Measurements from ENCODE around the gene DPT.

DPT gene

GRCh38 chr1:168734271-168734670, 5.3 kb upstream of the DPT start:
- Histone ChIP-seq H3K27ac (ENCODE audit: low read length) (no peak overlapping the region), H3K4me3 (ENCODE audit: low read length) (no peak overlapping the region), H3K27me3 (ENCODE audit: insufficient read depth, low read length) (no peaks in the 10 kb centered on the region), H3K4me1 (ENCODE audit: insufficient read depth, low read length) (no peaks in the 10 kb centered on the region), H3K9ac (ENCODE audit: low read depth, low read length) (no peak overlapping the region), H3K36me3 (ENCODE audit: insufficient read depth, low read depth, low read length) (no peaks in the 10 kb centered on the region), H3K9me3 (ENCODE audit: insufficient read depth, low read depth, low read length) (no peaks in the 10 kb centered on the region)

GRCh38 chr1:168733241-168733640, 4.2 kb upstream of the DPT start:
- Histone ChIP-seq H3K9me3 (ENCODE audit: insufficient read depth, low read depth, low read length) (no peaks in the 10 kb centered on the region), H3K4me1 (ENCODE audit: insufficient read depth, low read length) (no peaks in the 10 kb centered on the region), H3K27ac (ENCODE audit: low read length) (no peak overlapping the region), H3K27me3 (ENCODE audit: insufficient read depth, low read length) (no peaks in the 10 kb centered on the region), H3K4me3 (ENCODE audit: low read length) (no peak overlapping the region), H3K9ac (ENCODE audit: low read depth, low read length) (no peak overlapping the region), H3K36me3 (ENCODE audit: insufficient read depth, low read depth, low read length) (no peaks in the 10 kb centered on the region)

GRCh38 chr1:168732736-168733135, 3.7 kb upstream of the DPT start:
- no peak overlapping the region for H3K4me3 ChIP-seq (ENCODE audit: low read length)
- H3K4me1 ChIP-seq (ENCODE audit: insufficient read depth, low read length), result no peaks in the 10 kb centered on the region
- H3K9ac ChIP-seq (ENCODE audit: low read depth, low read length), result no peak overlapping the region
- no peaks in the 10 kb centered on the region for H3K36me3 ChIP-seq (ENCODE audit: insufficient read depth, low read depth, low read length)
- H3K27me3 ChIP-seq (ENCODE audit: insufficient read depth, low read length), result no peaks in the 10 kb centered on the region
- H3K9me3 ChIP-seq (ENCODE audit: insufficient read depth, low read depth, low read length), result no peaks in the 10 kb centered on the region
- H3K27ac ChIP-seq (ENCODE audit: low read length), result no peak overlapping the region

- Histone ChIP-seq H3K36me3 (ENCODE audit: insufficient read depth, low read depth, low read length) (no peaks in the 10 kb centered on the region), H3K27ac (ENCODE audit: low read length) (no peak overlapping the region), H3K9ac (ENCODE audit: low read depth, low read length) (no peak overlapping the region), H3K27me3 (ENCODE audit: insufficient read depth, low read length) (no peaks in the 10 kb centered on the region), H3K4me1 (ENCODE audit: insufficient read depth, low read length) (no peaks in the 10 kb centered on the region), H3K9me3 (ENCODE audit: insufficient read depth, low read depth, low read length) (no peaks in the 10 kb centered on the region), H3K4me3 (ENCODE audit: low read length) (no peak overlapping the region)
Measured at GRCh38 chr1:168731244-168731953, 2.4 kb upstream of the DPT start.

- Histone ChIP-seq H3K4me1 (ENCODE audit: insufficient read depth, low read length) (no peaks in the 10 kb centered on the region), H3K27ac (ENCODE audit: low read length) (no peak overlapping the region), H3K9me3 (ENCODE audit: insufficient read depth, low read depth, low read length) (no peaks in the 10 kb centered on the region), H3K36me3 (ENCODE audit: insufficient read depth, low read depth, low read length) (no peaks in the 10 kb centered on the region), H3K27me3 (ENCODE audit: insufficient read depth, low read length) (no peaks in the 10 kb centered on the region), H3K4me3 (ENCODE audit: low read length) (no peak overlapping the region), H3K9ac (ENCODE audit: low read depth, low read length) (no peak overlapping the region)
Measured at GRCh38 chr1:168729405-168729802, 398 bp upstream of the DPT start.

- Histone ChIP-seq H3K27ac (ENCODE audit: low read length) (no peak overlapping the region), H3K9ac (ENCODE audit: low read depth, low read length) (no peak overlapping the region), H3K4me3 (ENCODE audit: low read length) (no peak overlapping the region), H3K4me1 (ENCODE audit: insufficient read depth, low read length) (no peaks in the 10 kb centered on the region), H3K36me3 (ENCODE audit: insufficient read depth, low read depth, low read length) (no peaks in the 10 kb centered on the region), H3K27me3 (ENCODE audit: insufficient read depth, low read length) (no peaks in the 10 kb centered on the region), H3K9me3 (ENCODE audit: insufficient read depth, low read depth, low read length) (no peaks in the 10 kb centered on the region)
Measured at GRCh38 chr1:168726719-168727118, 2.3 kb downstream of the DPT start.

GRCh38 chr1:168726281-168726680, 2.7 kb downstream of the DPT start:
- Histone ChIP-seq H3K9me3 (ENCODE audit: insufficient read depth, low read depth, low read length) (no peaks in the 10 kb centered on the region), H3K4me3 (ENCODE audit: low read length) (no peak overlapping the region), H3K36me3 (ENCODE audit: insufficient read depth, low read depth, low read length) (no peaks in the 10 kb centered on the region), H3K27ac (ENCODE audit: low read length) (no peak overlapping the region), H3K4me1 (ENCODE audit: insufficient read depth, low read length) (no peaks in the 10 kb centered on the region), H3K9ac (ENCODE audit: low read depth, low read length) (no peak overlapping the region), H3K27me3 (ENCODE audit: insufficient read depth, low read length) (no peaks in the 10 kb centered on the region)

GRCh38 chr1:168725831-168726230, 3.2 kb downstream of the DPT start:
- no peak overlapping the region for H3K4me3 ChIP-seq (ENCODE audit: low read length)
- H3K9me3 ChIP-seq (ENCODE audit: insufficient read depth, low read depth, low read length), result no peaks in the 10 kb centered on the region
- H3K27me3 ChIP-seq (ENCODE audit: insufficient read depth, low read length), result no peaks in the 10 kb centered on the region
- no peak overlapping the region for H3K27ac ChIP-seq (ENCODE audit: low read length)
- H3K36me3 ChIP-seq (ENCODE audit: insufficient read depth, low read depth, low read length), result no peaks in the 10 kb centered on the region
- no peak overlapping the region for H3K9ac ChIP-seq (ENCODE audit: low read depth, low read length)
- H3K4me1 ChIP-seq (ENCODE audit: insufficient read depth, low read length), result no peaks in the 10 kb centered on the region

- Histone ChIP-seq H3K4me3 (ENCODE audit: low read length) (no peak overlapping the region), H3K9me3 (ENCODE audit: insufficient read depth, low read depth, low read length) (no peaks in the 10 kb centered on the region), H3K27me3 (ENCODE audit: insufficient read depth, low read length) (no peaks in the 10 kb centered on the region), H3K36me3 (ENCODE audit: insufficient read depth, low read depth, low read length) (no peaks in the 10 kb centered on the region), H3K4me1 (ENCODE audit: insufficient read depth, low read length) (no peaks in the 10 kb centered on the region), H3K27ac (ENCODE audit: low read length) (no peak overlapping the region), H3K9ac (ENCODE audit: low read depth, low read length) (no peak overlapping the region)
Measured at GRCh38 chr1:168725060-168725459, 3.9 kb downstream of the DPT start.

- Histone ChIP-seq H3K27ac (ENCODE audit: low read length) (no peak overlapping the region), H3K9ac (ENCODE audit: low read depth, low read length) (no peak overlapping the region), H3K9me3 (ENCODE audit: insufficient read depth, low read depth, low read length) (no peaks in the 10 kb centered on the region), H3K4me3 (ENCODE audit: low read length) (no peak overlapping the region), H3K4me1 (ENCODE audit: insufficient read depth, low read length) (no peaks in the 10 kb centered on the region), H3K27me3 (ENCODE audit: insufficient read depth, low read length) (no peaks in the 10 kb centered on the region), H3K36me3 (ENCODE audit: insufficient read depth, low read depth, low read length) (no peaks in the 10 kb centered on the region)
Measured at GRCh38 chr1:168723000-168723399, 6.0 kb downstream of the DPT start.

GRCh38 chr1:168720839-168721238, 8.2 kb downstream of the DPT start:
- H3K4me1 ChIP-seq (ENCODE audit: insufficient read depth, low read length), result no peaks in the 10 kb centered on the region
- no peaks in the 10 kb centered on the region for H3K27me3 ChIP-seq (ENCODE audit: insufficient read depth, low read length)
- H3K4me3 ChIP-seq (ENCODE audit: low read length), result no peak overlapping the region
- no peaks in the 10 kb centered on the region for H3K36me3 ChIP-seq (ENCODE audit: insufficient read depth, low read depth, low read length)
- H3K9me3 ChIP-seq (ENCODE audit: insufficient read depth, low read depth, low read length), result no peaks in the 10 kb centered on the region
- no peak overlapping the region for H3K27ac ChIP-seq (ENCODE audit: low read length)
- no peak overlapping the region for H3K9ac ChIP-seq (ENCODE audit: low read depth, low read length)

GRCh38 chr1:168719306-168720111, 9.5 kb downstream of the DPT start:
- Histone ChIP-seq H3K27ac (ENCODE audit: low read length) (no peak overlapping the region), H3K4me1 (ENCODE audit: insufficient read depth, low read length) (no peaks in the 10 kb centered on the region), H3K4me3 (ENCODE audit: low read length) (no peak overlapping the region)

More at GRCh38 chr1:168719306-168720111, 9.5 kb downstream of the DPT start:
- Histone ChIP-seq H3K36me3 (ENCODE audit: insufficient read depth, low read depth, low read length) (no peaks in the 10 kb centered on the region), H3K9ac (ENCODE audit: low read depth, low read length) (no peak overlapping the region), H3K27me3 (ENCODE audit: insufficient read depth, low read length) (no peaks in the 10 kb centered on the region), H3K9me3 (ENCODE audit: insufficient read depth, low read depth, low read length) (no peaks in the 10 kb centered on the region)

Data from iPS-20b (cell line).